GM12878 (cell line): ENCODE data around the gene STK16.

ENCODE experiments used
- CBFB ChIP-seq: IDR thresholded peaks from 2 replicates; pipeline ENCODE4 v1.6.1; 2016; ENCODE audit warnings: antibody characterized with exemption, low read depth
- ETV6 ChIP-seq, 2 experiments: fragments of 450-650 bp in 1 of 2; IDR thresholded peaks in 1 of 2; conservative IDR thresholded peaks in 1 of 2; 2 replicates each; pipeline ENCODE4 v1.6.1; 2014; ENCODE audit warnings: antibody characterized with exemption in 1 of 2, borderline replicate concordance in 1 of 2, low read depth in 1 of 2, mild to moderate bottlenecking in 1 of 2, moderate library complexity in 1 of 2
- POLR2AphosphoS5 ChIP-seq: IDR thresholded peaks from 2 replicates; pipeline ENCODE4 v1.6.1; 2011; ENCODE audit warnings: mild to moderate bottlenecking, low read length, inconsistent platforms
- YBX1 ChIP-seq: fragments of 450-650 bp; IDR thresholded peaks from 2 replicates; pipeline ENCODE4 v1.6.1; 2016; ENCODE audit warnings: antibody characterized with exemption
- TF ChIP-seq, protein P1 (sequence below), 3 experiments: IDR thresholded peaks in 2 of 3; conservative IDR thresholded peaks in 1 of 3; 2 replicates each; pipeline ENCODE4 v1.5.1; 2011; ENCODE audit warnings: low read depth in 3 of 3, low read length in 3 of 3, mild to moderate bottlenecking in 3 of 3, control low read depth in 2 of 3, moderate library complexity in 2 of 3, inconsistent platforms in 1 of 3, mixed read lengths in 1 of 3; ENCODE audit not compliant: control insufficient read depth in 2 of 3, insufficient read depth in 1 of 3; ENCODE audit errors: extremely low read depth in 1 of 3

DNA sequence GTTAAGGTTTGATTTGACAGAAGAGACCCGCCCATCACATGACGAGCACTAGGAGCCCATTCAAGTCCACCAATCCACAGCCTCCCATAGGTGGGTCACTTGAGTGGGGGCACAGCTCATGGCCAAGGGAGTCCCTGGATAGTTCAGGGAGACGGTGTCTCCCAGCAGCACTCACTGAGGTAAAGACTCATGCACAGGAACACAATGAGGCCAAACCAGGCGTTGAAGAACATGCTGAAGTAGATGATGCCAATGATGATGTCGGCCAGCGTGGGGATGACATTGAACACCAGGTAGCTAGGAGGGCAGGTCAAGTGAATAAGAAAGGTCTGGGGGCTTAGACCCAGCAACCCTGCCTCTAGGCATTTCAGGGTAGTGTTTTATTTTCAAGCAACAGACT, 30.5 kb upstream of the STK16 start:
- TF ChIP-seq, protein P1, sequence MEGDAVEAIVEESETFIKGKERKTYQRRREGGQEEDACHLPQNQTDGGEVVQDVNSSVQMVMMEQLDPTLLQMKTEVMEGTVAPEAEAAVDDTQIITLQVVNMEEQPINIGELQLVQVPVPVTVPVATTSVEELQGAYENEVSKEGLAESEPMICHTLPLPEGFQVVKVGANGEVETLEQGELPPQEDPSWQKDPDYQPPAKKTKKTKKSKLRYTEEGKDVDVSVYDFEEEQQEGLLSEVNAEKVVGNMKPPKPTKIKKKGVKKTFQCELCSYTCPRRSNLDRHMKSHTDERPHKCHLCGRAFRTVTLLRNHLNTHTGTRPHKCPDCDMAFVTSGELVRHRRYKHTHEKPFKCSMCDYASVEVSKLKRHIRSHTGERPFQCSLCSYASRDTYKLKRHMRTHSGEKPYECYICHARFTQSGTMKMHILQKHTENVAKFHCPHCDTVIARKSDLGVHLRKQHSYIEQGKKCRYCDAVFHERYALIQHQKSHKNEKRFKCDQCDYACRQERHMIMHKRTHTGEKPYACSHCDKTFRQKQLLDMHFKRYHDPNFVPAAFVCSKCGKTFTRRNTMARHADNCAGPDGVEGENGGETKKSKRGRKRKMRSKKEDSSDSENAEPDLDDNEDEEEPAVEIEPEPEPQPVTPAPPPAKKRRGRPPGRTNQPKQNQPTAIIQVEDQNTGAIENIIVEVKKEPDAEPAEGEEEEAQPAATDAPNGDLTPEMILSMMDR (IDR thresholded peaks at IDR 0.05 in 2 of 3, conservative IDR thresholded peaks at IDR 0.05 in 1 of 3; ENCODE audit: control insufficient read depth in 2 of 3, extremely low read depth in 1 of 3, insufficient read depth in 1 of 3, low read depth in 3 of 3, low read length in 3 of 3) = no peak
- TF ChIP-seq POLR2AphosphoS5 (no peak), CBFB (no peak), ETV6 (conservative IDR thresholded peaks at IDR 0.05 in 1 of 2, IDR thresholded peaks at IDR 0.05 in 1 of 2; ENCODE audit: borderline replicate concordance in 1 of 2, low read depth in 1 of 2) (no peak), YBX1 (no peak)
